Measurements from ENCODE around the gene MYL7. TPM values are rescaled to one million over a fixed set of nuclear protein-coding genes. Genes with fewer than 3 reads are reported as not detected.

MYL7 gene
- total and polyA plus RNA-seq, 2 donors (not counting 3 experiments of a cell fraction or from before 2014, with no cell fraction given), result not detected

DNA sequence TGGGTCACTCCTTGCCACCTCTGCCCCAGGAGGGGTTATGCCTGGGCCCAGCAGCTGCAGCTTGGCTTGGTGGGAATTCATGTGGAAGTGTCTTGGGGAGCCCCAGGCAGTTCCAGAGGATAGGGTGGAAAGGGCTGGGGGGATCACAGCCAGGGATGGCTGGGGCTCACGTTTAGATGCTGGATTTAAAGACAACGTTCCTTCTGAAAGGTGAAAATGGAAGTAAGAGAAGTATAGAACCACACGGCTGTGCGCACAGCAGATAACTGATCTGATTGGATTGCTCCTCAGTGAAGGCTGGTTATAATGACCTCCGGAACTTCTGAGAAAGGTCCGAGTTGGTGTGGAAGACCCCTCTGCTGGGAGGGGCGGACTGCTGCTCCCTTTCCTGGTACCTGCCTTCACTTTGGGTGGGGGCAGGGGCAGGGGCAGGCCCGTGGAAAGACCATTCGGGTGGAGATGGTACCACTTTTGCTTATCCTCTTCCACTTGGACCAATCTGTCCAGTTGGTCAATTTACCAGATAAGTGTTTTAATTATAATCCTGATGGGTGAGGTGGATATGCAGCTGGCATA is 7.9 kb upstream of the MYL7 start:
- BruUV-seq (replicated peaks), result no TSS peak
- no peak overlapping the region for H3K4me3 ChIP-seq (replicated peaks in 1 of 3; ENCODE audit: insufficient read depth in 1 of 3, low read depth in 1 of 3, low read length in 3 of 3)

More for the DNA sequence above, 7.9 kb upstream of the MYL7 start:
- no peaks in the 10 kb centered on the region for H4K20me1 ChIP-seq (replicated peaks; ENCODE audit: control insufficient read depth, extremely low read depth, insufficient read depth, low read length)
- ChIA-PET CTCF (interaction anchor here (1.3 kb wide), 1 partner anchor 25 kb away, joined by 4 read pairs; no protein-coding TSS in a partner anchor), POLR2A (no interaction called here)
- intact Hi-C loops (cut with micrococcal nuclease) (no loop called here), dilution Hi-C loops (cut with MboI; ENCODE audit: extremely low pct_ligation_motif_present, low sequenced_read_pairs) (no loop called here)
- no peaks in the 10 kb centered on the region for H3K9me1 ChIP-seq (replicated peaks; ENCODE audit: control insufficient read depth, extremely low read depth, insufficient read depth, low read length)
- no peak overlapping the region for H2AFZ ChIP-seq (ENCODE audit: low read depth, low read length)
- no peak overlapping the region for H3K9ac ChIP-seq (replicated peaks; ENCODE audit: extremely low read depth, insufficient read depth, low read length)
- no peak for TF ChIP-seq MYC (IDR thresholded peaks at IDR 0.05; ENCODE audit: low read depth, low read length)
- no peak for TF ChIP-seq GATA2 (IDR thresholded peaks at IDR 0.05; ENCODE audit: insufficient read depth, insufficient read length, low read depth, low read length)
- TF ChIP-seq, protein P1, sequence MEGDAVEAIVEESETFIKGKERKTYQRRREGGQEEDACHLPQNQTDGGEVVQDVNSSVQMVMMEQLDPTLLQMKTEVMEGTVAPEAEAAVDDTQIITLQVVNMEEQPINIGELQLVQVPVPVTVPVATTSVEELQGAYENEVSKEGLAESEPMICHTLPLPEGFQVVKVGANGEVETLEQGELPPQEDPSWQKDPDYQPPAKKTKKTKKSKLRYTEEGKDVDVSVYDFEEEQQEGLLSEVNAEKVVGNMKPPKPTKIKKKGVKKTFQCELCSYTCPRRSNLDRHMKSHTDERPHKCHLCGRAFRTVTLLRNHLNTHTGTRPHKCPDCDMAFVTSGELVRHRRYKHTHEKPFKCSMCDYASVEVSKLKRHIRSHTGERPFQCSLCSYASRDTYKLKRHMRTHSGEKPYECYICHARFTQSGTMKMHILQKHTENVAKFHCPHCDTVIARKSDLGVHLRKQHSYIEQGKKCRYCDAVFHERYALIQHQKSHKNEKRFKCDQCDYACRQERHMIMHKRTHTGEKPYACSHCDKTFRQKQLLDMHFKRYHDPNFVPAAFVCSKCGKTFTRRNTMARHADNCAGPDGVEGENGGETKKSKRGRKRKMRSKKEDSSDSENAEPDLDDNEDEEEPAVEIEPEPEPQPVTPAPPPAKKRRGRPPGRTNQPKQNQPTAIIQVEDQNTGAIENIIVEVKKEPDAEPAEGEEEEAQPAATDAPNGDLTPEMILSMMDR (IDR thresholded peaks at IDR 0.05; ENCODE audit: extremely low read depth in 1 of 2, insufficient read depth in 1 of 2, low read depth in 1 of 2, low read length in 2 of 2), result no peak
- no peak for TF ChIP-seq POLR2AphosphoS5 (IDR thresholded peaks at IDR 0.05; ENCODE audit: insufficient read depth, low read depth, low read length)
- no peak for TF ChIP-seq JUN (IDR thresholded peaks at IDR 0.05; ENCODE audit: borderline replicate concordance, insufficient read depth, insufficient read length, low read depth)
- TF ChIP-seq POLR2A (IDR thresholded peaks at IDR 0.05; ENCODE audit: low read depth, low read length), result no peak
- no peak for TF ChIP-seq EZH2 (IDR thresholded peaks at IDR 0.05; ENCODE audit: borderline replicate concordance, low read depth, low read length, severe bottlenecking)
- no peak for TF ChIP-seq FOS (IDR thresholded peaks at IDR 0.05; ENCODE audit: borderline replicate concordance, insufficient read depth, low read length)
- TF ChIP-seq, protein P2, sequence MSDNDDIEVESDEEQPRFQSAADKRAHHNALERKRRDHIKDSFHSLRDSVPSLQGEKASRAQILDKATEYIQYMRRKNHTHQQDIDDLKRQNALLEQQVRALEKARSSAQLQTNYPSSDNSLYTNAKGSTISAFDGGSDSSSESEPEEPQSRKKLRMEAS (IDR thresholded peaks at IDR 0.05; ENCODE audit: insufficient read depth, insufficient read length), result no peak
- no peak overlapping the region for H3K27ac ChIP-seq (ENCODE audit: insufficient read depth, low read depth, low read length)
- H3K79me2 ChIP-seq (ENCODE audit: control insufficient read depth, insufficient read depth, low read length), result no peaks in the 10 kb centered on the region
- FAIRE-seq (no peak), DNase-seq (ENCODE audit: low read depth, low spot score) (no peak)
- H3K4me2 ChIP-seq (ENCODE audit: insufficient read depth, low read length), result no peak overlapping the region
- H3K27me3 ChIP-seq (ENCODE audit: control insufficient read depth in 2 of 2, insufficient read depth in 2 of 2, low read length in 2 of 2), result peaks cover 26 to 29% of the 10 kb centered on the region in 2 experiments
- H3K4me1 ChIP-seq (ENCODE audit: control insufficient read depth, extremely low read depth, insufficient read depth, low read length), result no peaks in the 10 kb centered on the region
- H3K36me3 ChIP-seq (ENCODE audit: control insufficient read depth in 2 of 2, extremely low read depth in 1 of 2, insufficient read depth in 2 of 2, low read length in 2 of 2), result no peaks in the 10 kb centered on the region
- H3K9me3 ChIP-seq (replicated peaks; ENCODE audit: control insufficient read depth, insufficient read depth, low read length), result no peaks in the 10 kb centered on the region

All from endothelial cell of umbilical vein (primary cell).